ENCODE data around the gene TRIM13. TPM values are rescaled to one million over a fixed set of nuclear protein-coding genes. Genes with fewer than 3 reads are reported as not detected.

The TRIM13 gene
- total RNA-seq, 1 donor = 25.6 TPM

- DNase-seq (ENCODE audit: low read depth) = no peak
- TF ChIP-seq CTCF (IDR thresholded peaks at IDR 0.05; ENCODE audit: insufficient read depth, low read length) = no peak
Observed at GRCh38 chr13:50012396-50013169, 15.7 kb downstream of the TRIM13 start.

GRCh38 chr13:50014386-50014785 lies 17.5 kb downstream of the TRIM13 start:
- DNase-seq (ENCODE audit: low read depth) = no peak
- no peak for TF ChIP-seq CTCF (IDR thresholded peaks at IDR 0.05; ENCODE audit: insufficient read depth, low read length)
- no peak overlapping the region for H3K4me3 ChIP-seq (ENCODE audit: low read depth, low read length)

More at GRCh38 chr13:50012396-50013169, 15.7 kb downstream of the TRIM13 start:
- H3K4me3 ChIP-seq (ENCODE audit: low read depth, low read length) = no peak overlapping the region

GRCh38 chr13:50015258-50015657 lies 18.4 kb downstream of the TRIM13 start, which contains the start of gene KCNRG:
KCNRG (plus strand) TSS chr13:50015444; CDS start chr13:50015494, 50 bp downstream.
- DNase-seq (ENCODE audit: low read depth) = peak; percentile 49
- TF ChIP-seq CTCF (IDR thresholded peaks at IDR 0.05; ENCODE audit: insufficient read depth, low read length) = no peak
- H3K4me3 ChIP-seq (ENCODE audit: low read depth, low read length) = no peak within 1 kb of the TSS

- no peak for DNase-seq (ENCODE audit: low read depth)
- H3K4me3 ChIP-seq (ENCODE audit: low read depth, low read length) = no peak overlapping the region
- TF ChIP-seq CTCF (IDR thresholded peaks at IDR 0.05; ENCODE audit: insufficient read depth, low read length) = no peak
Observed at GRCh38 chr13:50015750-50016149, 18.9 kb downstream of the TRIM13 start.

- no peak overlapping the region for H3K4me3 ChIP-seq (ENCODE audit: low read depth, low read length)
- DNase-seq (ENCODE audit: low read depth) = peak; percentile 70
- no peak for TF ChIP-seq CTCF (IDR thresholded peaks at IDR 0.05; ENCODE audit: insufficient read depth, low read length)
Observed at GRCh38 chr13:50016444-50016843, 19.6 kb downstream of the TRIM13 start.

GRCh38 chr13:50017819-50018218 lies 21.0 kb downstream of the TRIM13 start:
- TF ChIP-seq CTCF (IDR thresholded peaks at IDR 0.05; ENCODE audit: insufficient read depth, low read length) = no peak
- no peak for DNase-seq (ENCODE audit: low read depth)
- H3K4me3 ChIP-seq (ENCODE audit: low read depth, low read length) = no peak overlapping the region

Data from fibroblast of the aortic adventitia (primary cell).